Islet of Langerhans (tissue), 1 donor: Measurements from ENCODE around the gene CYP2W1.
"Not testable (repeated sequence)": the region's sequence is repeated elsewhere in the genome, so short reads cannot be mapped to it uniquely, and the experiment has no call there.

Source experiments
- FAIRE-seq: peaks from one replicate; lab custom pipeline; 2011; peaks lifted over from hg19 to GRCh38; lab: Jason Lieb, UNC

The CYP2W1 gene

GRCh38 chr7:997404-998395 lies 14.7 kb downstream of the CYP2W1 start:
- no peak for FAIRE-seq

GRCh38 chr7:999149-999879 lies 16.3 kb downstream of the CYP2W1 start:
- no peak for FAIRE-seq

GRCh38 chr7:999941-1000935 lies 17.3 kb downstream of the CYP2W1 start:
- FAIRE-seq, result no peak

- not testable (repeated sequence) for FAIRE-seq
These were observed 18.2 kb downstream of the CYP2W1 start for GRCh38 chr7:1001069-1001770.

GRCh38 chr7:1002026-1002425 lies 19.0 kb downstream of the CYP2W1 start:
- not testable (repeated sequence) for FAIRE-seq

- not testable (repeated sequence) for FAIRE-seq
These were observed 19.5 kb downstream of the CYP2W1 start for GRCh38 chr7:1002445-1002844.

DNA sequence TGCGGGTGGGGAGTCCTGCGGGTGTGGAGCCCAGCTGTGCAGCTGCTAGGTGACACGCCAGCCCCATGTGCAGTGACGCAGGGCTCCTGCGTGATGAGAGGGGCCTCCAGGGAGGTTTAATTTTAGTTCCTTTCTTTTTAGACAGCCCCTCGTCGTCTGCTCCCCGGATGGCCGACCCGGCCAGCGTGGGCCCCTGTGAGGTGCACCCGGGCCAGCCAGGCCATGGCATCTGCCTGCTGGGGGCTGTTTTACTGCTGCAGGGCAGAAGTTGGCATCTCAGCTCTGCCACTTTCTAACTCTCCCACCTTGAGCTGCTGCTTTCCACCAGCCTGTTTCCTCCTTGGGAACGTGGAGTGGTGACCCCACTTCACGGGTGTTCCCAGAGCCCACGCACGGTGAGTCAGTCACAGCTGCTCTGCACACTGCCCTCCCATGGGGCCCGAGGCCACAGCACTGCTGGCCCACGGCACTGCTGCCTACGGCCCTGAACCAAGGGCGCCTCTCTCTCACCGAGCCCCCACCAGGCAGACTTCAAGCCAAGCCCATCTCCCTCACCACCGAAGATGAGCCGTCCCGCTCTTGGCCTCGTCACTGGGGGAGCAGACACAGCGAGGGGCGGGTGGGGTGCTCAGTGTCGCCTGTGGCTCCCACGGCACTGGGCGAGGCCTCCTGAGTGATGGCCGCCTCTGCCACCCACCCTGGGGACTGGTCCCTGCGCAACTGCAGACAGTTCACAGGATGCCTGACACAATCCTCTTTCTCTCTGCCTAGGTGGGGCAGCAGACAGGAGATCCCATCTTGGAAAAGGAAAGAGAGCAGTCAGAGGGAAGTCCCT lies 21.3 kb downstream of the CYP2W1 start:
- FAIRE-seq, result no peak

DNA sequence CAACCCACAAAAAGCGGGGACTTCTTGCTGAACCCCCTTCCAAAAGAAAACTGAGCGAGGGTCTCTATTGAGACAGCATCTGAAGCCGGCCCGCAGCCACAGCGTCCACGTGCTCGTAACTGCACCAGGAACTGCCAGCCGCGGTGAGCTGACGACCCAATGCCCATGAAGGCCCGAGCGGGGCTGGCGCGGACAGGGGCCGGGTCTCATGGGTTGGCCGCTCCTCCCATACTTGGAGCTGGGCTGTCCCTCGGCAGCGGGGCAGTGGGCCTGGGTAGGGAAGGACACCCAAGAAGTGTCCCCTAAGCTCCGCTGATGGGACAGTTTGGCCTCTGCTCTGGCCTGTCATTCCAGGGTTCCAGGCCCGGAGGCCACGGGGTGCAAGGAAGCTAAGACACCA lies 22.3 kb downstream of the CYP2W1 start:
- no peak for FAIRE-seq

DNA sequence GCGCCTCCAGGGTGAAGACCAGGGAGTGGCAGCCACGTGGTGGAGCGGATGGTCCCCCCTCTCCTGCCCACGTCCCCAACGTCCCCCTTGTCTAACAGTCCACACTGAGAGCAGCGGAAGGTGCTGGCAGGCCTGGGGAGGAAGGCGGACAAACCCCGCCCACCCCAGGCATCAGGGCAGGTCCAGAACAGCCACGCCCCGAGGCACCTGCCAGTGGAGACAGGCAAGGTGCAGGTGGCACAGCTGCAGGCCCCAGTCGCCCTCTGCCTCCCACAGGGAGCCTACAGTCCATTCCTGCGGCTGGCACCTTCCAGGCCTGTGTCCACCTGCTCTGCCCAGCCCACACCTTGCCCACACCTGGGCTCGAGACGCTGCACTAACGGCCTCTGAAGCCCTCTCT lies 24.9 kb downstream of the CYP2W1 start:
- no peak for FAIRE-seq

DNA sequence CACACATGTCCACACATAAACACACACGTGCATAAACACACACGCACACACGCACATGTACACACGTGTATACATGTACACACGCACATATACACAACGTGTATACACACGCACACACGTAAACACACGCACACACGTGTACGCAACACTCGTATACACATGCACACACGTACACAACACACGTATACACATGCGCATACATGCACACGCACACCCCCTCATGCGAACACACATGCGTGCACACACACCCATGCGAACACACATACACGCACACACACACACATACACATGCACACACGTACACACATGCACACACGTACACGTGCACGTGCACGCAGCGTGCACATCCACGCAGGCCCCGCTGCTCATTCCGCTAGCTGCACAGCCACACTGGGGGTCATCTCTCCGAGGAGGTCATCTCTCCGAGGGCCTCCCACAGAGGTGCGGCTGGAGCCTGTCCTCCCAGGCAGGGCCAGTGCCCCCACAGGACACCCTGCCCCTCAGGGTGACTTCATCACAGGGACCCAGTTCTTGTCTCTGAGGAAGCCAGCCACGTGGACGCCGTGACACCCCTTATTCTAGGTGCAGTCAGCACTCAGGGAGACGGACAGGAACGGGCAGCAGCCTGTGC lies 25.9 kb downstream of the CYP2W1 start:
- no peak for FAIRE-seq

DNA sequence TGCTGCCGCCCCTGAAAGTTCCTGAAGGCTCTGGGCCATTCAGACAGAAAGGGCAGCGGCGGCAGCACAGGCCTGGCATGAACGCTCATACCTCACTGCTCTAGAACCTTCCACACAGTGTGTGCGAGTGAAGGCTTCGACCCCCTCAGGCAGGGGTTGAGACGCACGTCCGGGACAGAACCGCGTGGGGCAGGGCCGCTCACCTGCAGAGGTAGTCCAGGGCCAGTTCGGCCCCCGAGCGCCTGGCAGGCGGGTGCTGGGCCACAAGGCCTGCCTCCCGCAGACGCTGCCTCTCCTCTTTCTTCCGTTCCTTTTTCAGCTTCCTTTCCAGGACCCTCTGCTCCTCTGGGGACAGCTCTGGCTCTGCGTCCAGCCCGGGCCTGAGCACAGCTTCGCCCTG lies 26.8 kb downstream of the CYP2W1 start:
- no peak for FAIRE-seq

DNA sequence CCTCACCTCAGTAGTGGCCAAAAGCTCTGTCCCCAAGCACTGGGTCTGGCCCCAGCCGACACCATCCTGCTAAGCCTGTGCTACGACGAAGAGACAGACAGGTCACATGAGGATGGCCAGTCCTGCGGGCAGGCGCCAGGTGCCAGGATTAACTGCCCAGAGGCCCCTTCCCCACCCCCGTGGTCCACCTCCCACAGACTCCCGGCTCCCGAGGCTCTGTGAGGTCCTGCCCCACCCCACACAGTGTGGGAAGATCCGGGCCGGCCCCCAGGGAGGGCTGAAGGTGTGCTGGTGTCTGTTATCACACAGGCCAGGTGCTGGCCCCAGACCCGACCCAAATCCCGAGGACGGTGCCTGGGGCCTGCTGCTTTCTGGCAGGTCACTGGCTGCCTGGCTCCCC lies 27.2 kb downstream of the CYP2W1 start:
- FAIRE-seq, result no peak

GRCh38 chr7:1011297-1012003 lies 28.5 kb downstream of the CYP2W1 start:
- FAIRE-seq, result no peak

DNA sequence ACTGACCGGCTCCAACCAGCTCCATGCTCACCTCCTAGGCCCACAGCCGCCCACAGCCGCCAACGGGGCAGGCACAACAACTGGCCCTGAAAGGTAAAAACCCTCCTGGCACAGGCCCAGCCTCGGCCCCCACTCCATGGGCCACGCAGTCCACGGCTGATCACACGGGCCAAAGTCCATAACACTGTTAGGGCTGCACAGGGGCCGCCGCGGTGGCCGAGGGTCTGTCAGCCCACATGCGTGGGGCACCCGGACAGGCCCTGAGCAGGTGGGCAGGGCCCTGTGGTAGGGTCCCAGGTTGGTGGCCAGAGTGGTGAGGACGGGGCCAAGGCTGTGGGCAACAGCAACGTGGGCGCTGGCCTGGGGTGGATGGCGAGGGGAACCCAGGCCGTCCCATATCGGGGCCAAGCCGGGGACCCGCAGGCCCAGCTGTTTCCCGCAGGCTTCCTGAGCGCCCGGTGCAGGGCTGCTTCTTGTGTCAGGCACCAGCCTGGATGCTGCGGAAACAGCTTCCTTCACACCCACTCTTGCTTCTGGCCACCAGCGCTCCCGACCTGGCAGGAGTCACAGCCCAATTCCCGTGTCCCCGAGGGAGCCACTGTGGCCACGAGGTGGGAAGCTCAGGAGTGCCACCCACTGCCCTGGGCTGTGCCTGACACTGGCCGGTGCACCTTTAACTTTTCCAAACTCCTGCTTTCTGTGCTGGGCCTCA lies 29.2 kb downstream of the CYP2W1 start:
- FAIRE-seq, result no peak

- no peak for FAIRE-seq
These were observed 29.7 kb downstream of the CYP2W1 start for GRCh38 chr7:1012716-1013095.

GRCh38 chr7:1013581-1013980 lies 30.6 kb downstream of the CYP2W1 start:
- no peak for FAIRE-seq

DNA sequence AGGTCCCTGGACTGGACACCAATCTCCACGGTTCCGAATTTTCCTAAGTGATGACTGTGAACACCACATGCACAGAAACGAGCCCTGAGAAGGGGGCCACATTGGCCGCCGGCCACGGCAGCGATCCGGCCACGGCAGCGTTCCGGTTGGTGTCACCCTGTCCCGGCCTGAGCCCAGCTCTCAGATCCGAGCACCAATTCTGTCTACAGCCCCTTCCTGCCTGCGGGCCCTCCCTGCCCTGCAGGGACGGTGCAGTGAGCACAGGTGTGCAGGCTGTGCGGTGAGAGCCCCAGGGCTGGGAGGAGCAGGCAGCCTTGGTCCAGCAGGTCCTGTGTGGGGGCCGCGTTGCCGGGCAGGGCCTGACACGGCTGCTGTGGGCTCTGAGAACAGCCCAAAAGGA lies 31.7 kb downstream of the CYP2W1 start:
- no peak for FAIRE-seq

DNA sequence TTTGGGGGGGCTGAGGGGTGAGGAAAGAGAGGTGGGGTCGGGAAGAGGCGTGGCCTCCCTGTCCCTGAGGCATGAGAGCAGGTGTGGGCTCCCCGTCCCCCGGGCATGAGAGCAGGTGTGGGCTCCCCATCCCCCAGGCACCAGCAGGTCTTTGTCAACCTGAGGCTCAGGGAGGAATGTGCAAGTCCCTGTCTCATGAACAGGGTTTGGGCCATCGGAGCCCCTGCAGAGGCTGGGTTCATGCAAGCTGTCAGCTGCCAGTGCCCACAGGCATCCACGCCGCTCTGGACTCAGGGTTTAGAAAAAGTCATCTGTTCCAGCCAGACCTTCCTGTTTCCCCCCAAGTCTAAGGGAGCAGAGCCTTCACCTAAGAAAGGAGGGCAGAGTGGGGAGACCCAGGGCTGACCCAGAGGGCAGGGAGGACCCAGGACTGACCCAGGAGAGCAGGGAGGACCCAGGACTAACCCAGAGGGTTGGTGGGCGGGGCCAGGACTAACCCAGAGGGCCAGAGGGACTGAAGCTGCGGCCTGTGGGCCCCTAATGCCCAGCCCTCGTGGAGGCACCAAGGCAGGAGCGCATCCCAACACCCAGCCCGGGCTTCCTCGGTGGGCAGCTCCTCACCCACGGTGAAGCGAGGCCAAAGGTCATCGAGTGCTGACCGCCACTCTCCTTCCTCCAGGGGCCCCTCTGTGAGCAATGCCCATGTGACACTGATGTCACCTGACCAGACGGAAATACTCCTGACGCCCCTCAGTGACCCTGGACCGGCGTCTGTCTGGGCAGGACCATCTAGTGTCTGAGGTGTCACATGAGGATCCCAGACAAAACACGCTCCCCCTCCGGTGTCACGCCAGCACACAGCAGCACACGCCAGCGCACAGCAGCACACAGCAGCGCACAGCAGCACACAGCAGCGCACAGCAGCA lies 32.5 kb downstream of the CYP2W1 start:
- no peak for FAIRE-seq
